DMS79 treated with DMSO at 0.1 percent for 48 hours (cell line): Measurements from ENCODE around the gene CDH4.

ENCODE experiments used
- DNase-seq: peaks from one replicate; lab custom pipeline; 2025; lab: John Stamatoyannopoulos, UW

Gene CDH4

GRCh38 chr20:61356196-61356595 lies 104.1 kb downstream of the CDH4 start:
- peak; percentile 68 for DNase-seq

DNA sequence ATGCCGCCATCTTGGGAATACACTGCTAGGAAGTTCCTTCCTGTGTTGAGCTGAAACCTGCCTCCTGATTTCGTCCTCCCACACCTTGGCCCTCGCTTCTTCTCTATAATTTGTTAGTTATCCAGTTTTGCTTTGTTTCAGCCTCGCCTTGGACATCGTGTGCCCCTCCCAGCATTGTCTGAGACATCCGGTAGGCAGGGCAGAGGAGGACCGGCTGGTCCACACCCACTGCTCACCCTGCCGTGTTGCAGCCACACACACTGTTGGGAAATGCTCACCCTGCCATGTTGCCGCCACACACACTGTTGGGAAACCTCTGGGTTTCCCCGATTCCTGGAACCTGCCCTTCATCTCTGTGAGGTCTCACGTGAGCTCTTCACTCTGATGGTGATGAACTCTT lies 105.1 kb downstream of the CDH4 start:
- no peak for DNase-seq

DNA sequence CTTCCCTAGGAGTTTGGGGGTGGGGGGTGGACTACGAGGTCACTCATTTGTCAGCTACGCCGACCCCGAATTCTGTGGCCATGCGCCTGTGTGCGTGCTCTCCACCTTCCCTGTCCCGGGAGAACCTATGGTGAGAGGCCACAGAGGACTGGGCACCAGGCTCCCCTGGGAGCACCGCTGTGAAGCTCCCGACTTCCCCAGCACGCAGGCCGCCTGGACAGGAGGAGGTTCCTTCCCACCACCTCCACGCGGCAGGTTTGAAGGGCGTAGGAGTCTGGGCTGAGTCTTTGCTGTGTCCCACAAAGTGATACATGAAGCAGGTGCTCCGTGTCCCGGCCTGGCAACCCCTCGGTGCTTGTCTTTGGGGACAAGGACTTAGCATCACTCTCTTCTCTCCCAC lies 107.2 kb downstream of the CDH4 start:
- no peak for DNase-seq

DNA sequence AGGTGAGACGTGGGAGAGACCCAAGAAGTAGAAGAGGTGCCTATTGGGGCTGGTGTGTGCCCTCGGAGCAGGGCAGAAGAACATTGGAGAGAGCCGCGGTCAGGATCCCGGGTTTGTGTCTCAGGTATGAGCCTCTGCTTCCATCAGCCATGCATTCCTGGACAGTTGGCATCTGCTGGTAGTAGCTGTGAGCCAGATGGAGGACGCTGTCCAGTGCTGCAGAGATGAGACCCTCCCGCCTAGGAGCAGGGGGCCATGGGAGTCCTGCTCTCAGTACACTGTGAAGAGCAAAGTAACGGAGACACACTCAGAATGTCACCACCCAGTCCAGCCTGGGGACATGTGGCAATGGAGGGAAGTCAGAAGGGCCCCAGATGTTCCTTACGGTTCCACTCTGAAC lies 108.2 kb downstream of the CDH4 start:
- no peak for DNase-seq

DNA sequence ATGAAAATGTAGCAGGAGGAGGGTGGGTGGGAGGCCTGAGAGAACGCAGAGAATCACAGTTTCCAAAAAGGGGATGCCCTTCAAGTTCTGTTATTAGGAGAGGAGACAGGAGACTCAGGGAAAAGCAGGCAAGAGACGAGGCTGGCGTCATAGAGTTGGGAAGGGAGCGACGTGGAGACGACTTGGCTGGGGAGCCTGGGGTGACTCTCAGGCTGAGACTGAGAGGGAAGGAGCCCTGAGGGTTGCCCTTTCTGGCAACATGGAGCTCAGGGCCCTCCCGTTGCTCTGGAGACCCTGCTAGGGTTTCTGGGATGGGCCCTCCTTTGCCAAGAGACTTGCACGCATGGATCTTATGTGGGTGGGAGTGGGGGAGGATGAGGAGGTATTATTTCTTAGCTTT lies 108.9 kb downstream of the CDH4 start:
- no peak for DNase-seq

DNA sequence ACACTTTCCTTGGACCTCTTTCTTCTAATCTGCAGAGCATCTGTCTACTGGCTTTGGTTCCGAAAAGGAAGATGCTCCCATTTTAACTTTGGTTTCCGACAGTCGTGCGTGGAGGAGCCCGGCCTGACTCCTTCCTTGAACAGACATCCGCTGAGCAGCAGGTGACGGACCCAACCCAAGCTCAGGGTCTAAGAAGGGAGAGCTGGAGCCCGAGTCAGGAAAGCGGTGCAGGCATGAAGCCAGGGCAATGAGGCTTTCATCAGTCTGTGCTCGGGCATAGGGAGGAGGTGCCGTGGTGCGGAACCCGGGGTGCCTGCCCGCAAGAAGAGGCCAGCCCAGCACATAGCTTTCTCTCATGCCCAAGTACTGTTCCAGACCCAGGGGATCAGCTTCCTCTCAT lies 109.4 kb downstream of the CDH4 start:
- DNase-seq = no peak

- no peak for DNase-seq
Measured at GRCh38 chr20:61364147-61364546, 112.1 kb downstream of the CDH4 start.

GRCh38 chr20:61366914-61367313 lies 114.9 kb downstream of the CDH4 start:
- no peak for DNase-seq

- DNase-seq = no peak
Measured at GRCh38 chr20:61369731-61370520, 117.9 kb downstream of the CDH4 start.

DNA sequence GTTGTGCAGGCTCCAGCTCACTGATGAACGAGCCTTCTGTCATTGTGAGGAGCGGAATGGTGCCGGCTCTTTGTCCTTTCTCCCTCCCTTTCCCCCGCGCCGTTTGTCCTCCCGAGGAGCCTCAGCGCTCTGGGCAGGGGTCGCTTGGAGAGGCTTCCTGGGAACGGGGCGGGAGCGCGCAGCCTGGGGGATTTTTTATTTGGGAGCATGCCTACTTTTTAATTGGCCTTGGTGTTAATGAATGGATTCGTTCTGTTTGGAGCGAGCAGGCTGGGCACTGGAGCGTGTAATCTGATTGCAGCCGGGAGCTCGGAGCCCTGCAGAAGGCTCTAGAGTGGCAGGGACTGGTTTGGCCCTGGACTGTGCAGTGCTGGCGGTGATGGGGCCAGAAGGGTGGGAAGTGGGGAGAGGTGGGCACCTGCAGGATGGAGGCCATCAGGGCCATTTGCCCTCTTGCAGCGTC lies 118.8 kb downstream of the CDH4 start:
- no peak for DNase-seq

GRCh38 chr20:61371501-61372136 lies 119.6 kb downstream of the CDH4 start:
- no peak for DNase-seq

- DNase-seq = no peak
Measured at GRCh38 chr20:61372137-61373054, 120.3 kb downstream of the CDH4 start.

- no peak for DNase-seq
Measured at GRCh38 chr20:61373055-61373399, 121.0 kb downstream of the CDH4 start.

- DNase-seq = no peak
Measured at GRCh38 chr20:61373956-61374545, 122.0 kb downstream of the CDH4 start.

- no peak for DNase-seq
Measured at GRCh38 chr20:61376541-61377240, 124.6 kb downstream of the CDH4 start.

DNA sequence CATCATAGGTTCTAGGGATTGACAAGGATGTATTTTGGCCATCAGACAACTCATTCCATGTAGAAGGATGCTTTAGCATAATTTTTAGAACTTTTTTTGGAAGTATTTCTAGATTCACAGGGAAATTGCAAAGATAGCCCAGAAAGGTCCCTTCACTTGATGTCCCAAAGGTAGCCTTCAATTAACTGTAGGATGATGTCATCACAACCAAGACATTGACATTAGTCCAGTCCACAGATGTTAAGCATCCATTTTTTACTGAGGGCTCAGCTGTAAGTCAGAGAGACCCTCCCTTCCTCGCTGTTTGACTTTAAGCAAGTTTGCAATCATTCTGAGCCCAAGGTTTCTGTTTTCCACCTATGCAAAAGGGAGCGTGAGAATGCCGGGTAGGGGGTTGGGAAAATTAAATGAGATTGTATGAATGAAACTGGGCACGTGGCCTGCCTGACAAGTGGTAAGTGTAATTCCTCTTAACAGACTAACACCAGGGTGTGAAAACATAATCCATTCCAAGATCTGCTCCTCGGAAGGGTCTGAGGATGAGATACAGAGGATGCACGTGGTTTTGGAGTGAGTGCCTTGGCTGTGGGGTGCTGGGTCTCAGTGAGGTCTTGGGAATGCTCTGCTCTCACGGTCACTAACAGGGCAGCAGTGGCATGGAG lies 126.8 kb downstream of the CDH4 start:
- DNase-seq = no peak

DNA sequence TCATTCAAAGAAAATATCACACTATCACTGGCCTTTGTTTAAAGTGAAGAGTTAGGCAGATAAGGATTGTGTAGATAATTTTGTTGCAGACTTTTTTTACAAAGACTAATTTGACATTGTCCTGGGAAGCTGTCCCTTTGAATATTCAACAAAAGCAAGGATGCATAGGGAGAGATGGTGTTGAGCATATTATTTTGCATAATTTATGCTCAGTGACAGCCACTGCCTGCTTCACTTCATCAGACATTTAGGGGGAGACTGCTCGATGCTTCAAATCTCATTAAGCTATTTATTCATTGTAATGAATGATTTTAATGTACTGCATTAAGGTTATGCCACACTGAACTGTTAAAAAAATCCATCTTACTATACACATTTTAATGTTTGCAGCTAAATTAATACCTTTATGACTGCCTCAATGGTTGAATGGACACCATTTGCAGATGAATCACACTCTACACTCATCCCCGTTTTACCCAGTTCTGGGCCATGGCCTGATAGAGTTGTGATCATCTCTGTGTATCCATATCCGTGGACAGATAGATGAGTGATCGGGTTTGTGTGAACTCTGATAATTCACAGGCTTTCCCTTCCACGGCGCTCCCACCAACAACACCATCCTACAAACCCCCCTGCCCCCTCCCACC lies 128.0 kb downstream of the CDH4 start:
- no peak for DNase-seq

DNA sequence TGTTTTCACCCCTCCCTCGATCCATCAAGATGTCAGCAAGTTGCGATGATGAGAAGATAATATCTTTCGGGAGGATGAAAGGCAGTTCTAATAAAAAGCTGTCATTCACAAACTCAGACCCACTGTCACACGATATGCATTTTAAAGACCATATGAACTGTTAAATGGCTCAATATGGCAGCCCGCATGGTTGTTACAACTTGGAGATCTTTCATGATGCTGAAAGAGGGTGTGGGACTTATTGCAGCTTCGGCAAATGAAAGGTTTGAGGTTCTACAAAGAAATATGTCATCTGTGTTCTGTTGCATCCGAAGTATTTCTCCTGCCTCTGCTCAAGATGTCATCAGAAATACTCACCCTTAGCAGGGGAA lies 128.5 kb downstream of the CDH4 start:
- DNase-seq = no peak

DNA sequence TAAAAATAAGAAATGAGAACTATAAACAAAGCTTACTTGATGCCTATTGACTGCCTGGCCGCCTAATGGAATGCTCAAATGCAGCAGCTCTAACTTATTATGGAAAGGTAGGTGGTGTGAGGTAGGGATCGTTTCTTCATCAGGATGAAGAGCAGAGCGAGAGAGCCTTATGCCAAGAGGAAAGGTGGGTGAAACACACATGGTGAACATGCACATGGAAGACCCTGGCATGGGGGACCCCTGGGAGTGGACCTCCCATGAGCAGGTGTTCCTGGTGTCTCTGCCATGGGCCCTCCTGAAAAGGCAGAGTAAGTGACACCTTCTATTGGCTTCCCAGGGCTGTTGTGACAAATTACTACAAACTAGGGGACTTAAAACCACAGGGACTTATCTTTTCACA lies 130.1 kb downstream of the CDH4 start:
- DNase-seq = no peak

- DNase-seq = no peak
Measured at GRCh38 chr20:61385296-61385695, 133.2 kb downstream of the CDH4 start.

- no peak for DNase-seq
Measured at GRCh38 chr20:61385731-61386130, 133.7 kb downstream of the CDH4 start.
